H1 (cell line): ENCODE measurements around the gene CHFR. TPM values are rescaled to one million over a fixed set of nuclear protein-coding genes. Genes with fewer than 3 reads are reported as not detected.

ENCODE experiments used
- CTCF ChIA-PET: fragments of 300-600 bp; sonication (Branson Sonifier 250); formaldehyde crosslinking; loops from one replicate; lab custom pipeline; 2021; ENCODE audit not compliant: partially characterized antibody; lab: Charles Lee
- POLR2A ChIA-PET: fragments of 300-600 bp; sonication (Branson Sonifier 250); formaldehyde crosslinking; loops from one replicate; lab custom pipeline; 2021; ENCODE audit warnings: inconsistent platforms; ENCODE audit not compliant: partially characterized antibody; lab: Charles Lee
- DNase-seq, 2 experiments: peaks; one replicate each; pipeline versions ENCODE4 v3.0.0 to v3.0.0-alpha.2; 2010 to 2022; ENCODE audit warnings: low spot score in 2 of 2, low read depth in 1 of 2, mixed read lengths in 1 of 2
- FAIRE-seq: peaks from 2 replicates; lab custom pipeline; 2011; peaks lifted over from hg19 to GRCh38; lab: Jason Lieb, UNC
- H2AFZ ChIP-seq: 2 replicates; pipeline ENCODE4 v1.8.1; 2012; ENCODE audit warnings: low read length, inconsistent platforms
- H2AK5ac ChIP-seq: 2 replicates; pipeline ENCODE4 v1.6.1; 2013; ENCODE audit warnings: low read depth, low read length
- H2BK120ac ChIP-seq: replicated peaks from 2 replicates; pipeline ENCODE3; 2013; ENCODE audit warnings: low read depth, low read length, inconsistent platforms
- H2BK12ac ChIP-seq: 2 replicates; pipeline ENCODE4 v1.6.1; 2013; ENCODE audit warnings: low read depth, low read length
- H2BK15ac ChIP-seq: 2 replicates; pipeline ENCODE4 v1.6.1; 2013; ENCODE audit warnings: low read length
- H2BK20ac ChIP-seq: 2 replicates; pipeline ENCODE4 v1.6.1; 2013; ENCODE audit warnings: low read length
- H2BK5ac ChIP-seq: 2 replicates; pipeline ENCODE4 v1.6.1; 2013; ENCODE audit warnings: low read depth, low read length
- H3K14ac ChIP-seq: 2 replicates; pipeline ENCODE4 v1.6.1; 2013; ENCODE audit warnings: inconsistent platforms; ENCODE audit not compliant: insufficient read length
- H3K18ac ChIP-seq: 2 replicates; pipeline ENCODE4 v1.6.1; 2013; ENCODE audit warnings: low read length; ENCODE audit errors: extremely low read depth
- H3K23ac ChIP-seq: 2 replicates; pipeline ENCODE4 v1.6.1; 2013; ENCODE audit warnings: inconsistent platforms; ENCODE audit not compliant: insufficient read length
- H3K23me2 ChIP-seq: 2 replicates; pipeline ENCODE4 v1.6.1; 2013; ENCODE audit warnings: low read depth, low read length
- H3K27ac ChIP-seq: 2 replicates; pipeline ENCODE4 v1.6.1; 2011; ENCODE audit warnings: low read depth, low read length, inconsistent platforms
- H3K27me3 ChIP-seq, 4 experiments: replicated peaks in 1 of 4; 1 replicate in 1 of 4; 2 replicates in 3 of 4; pipeline versions ENCODE4 v1.6.1 to v1.8.1; 2011 to 2013; ENCODE audit warnings: low read length in 3 of 4, mild to moderate bottlenecking in 3 of 4, inconsistent platforms in 2 of 4, mixed read lengths in 2 of 4, moderate library complexity in 1 of 4; ENCODE audit not compliant: control insufficient read depth in 3 of 4, insufficient read depth in 3 of 4; ENCODE audit errors: extremely low read depth in 1 of 4
- H3K36me3 ChIP-seq, 4 experiments: 2 replicates each; pipeline versions ENCODE4 v1.6.1 to v1.8.1; 2011 to 2013; ENCODE audit warnings: mild to moderate bottlenecking in 4 of 4, low read length in 3 of 4, moderate library complexity in 2 of 4, control low read depth in 1 of 4, inconsistent platforms in 1 of 4; ENCODE audit not compliant: insufficient read depth in 4 of 4, control insufficient read depth in 2 of 4
- H3K4ac ChIP-seq: replicated peaks from 2 replicates; pipeline ENCODE3; 2013; ENCODE audit warnings: low read length, low read depth, mixed read lengths, inconsistent platforms; ENCODE audit not compliant: insufficient read length
- H3K4me1 ChIP-seq, 4 experiments: replicated peaks in 1 of 4; 1 replicate in 1 of 4; 2 replicates in 3 of 4; pipeline versions ENCODE4 v1.6.1 to v1.8.1; 2011 to 2013; ENCODE audit warnings: low read length in 3 of 4, inconsistent platforms in 2 of 4, mixed read lengths in 1 of 4; ENCODE audit not compliant: insufficient read depth in 4 of 4, control insufficient read depth in 3 of 4
- H3K4me2 ChIP-seq, 2 experiments: 2 replicates each; pipeline versions ENCODE4 v1.6.1 to v1.8.1; 2011 to 2013; ENCODE audit warnings: low read depth in 2 of 2, low read length in 2 of 2, control low read depth in 1 of 2, inconsistent platforms in 1 of 2, mild to moderate bottlenecking in 1 of 2; ENCODE audit not compliant: insufficient read depth in 1 of 2
- H3K4me3 ChIP-seq, 4 experiments: fragments of 200-600, 300-600 bp in 1 of 4; sonication (generic), shearing (Covaris generic), sonication (Bioruptor Twin) in 1 of 4; 2 replicates each; pipeline versions ENCODE4 v1.5.1 to v1.8.1; 2011 to 2016; ENCODE audit warnings: low read length in 4 of 4, low read depth in 3 of 4, control low read depth in 2 of 4, inconsistent platforms in 2 of 4, mild to moderate bottlenecking in 2 of 4, mixed read lengths in 1 of 4, moderate library complexity in 1 of 4; ENCODE audit not compliant: insufficient read depth in 2 of 4; ENCODE audit errors: extremely low read depth in 1 of 4
- H3K56ac ChIP-seq: replicated peaks from 2 replicates; pipeline ENCODE3; 2013; ENCODE audit warnings: low read depth, mild to moderate bottlenecking, mixed read lengths, low read length, inconsistent platforms; ENCODE audit not compliant: insufficient read length
- H3K79me1 ChIP-seq: 2 replicates; pipeline ENCODE4 v1.6.1; 2013; ENCODE audit warnings: low read depth, low read length, control low read depth
- H3K79me2 ChIP-seq, 2 experiments: 2 replicates each; pipeline versions ENCODE4 v1.6.1 to v1.8.1; 2012 to 2013; ENCODE audit warnings: low read length in 2 of 2, mild to moderate bottlenecking in 2 of 2, inconsistent platforms in 1 of 2; ENCODE audit not compliant: insufficient read depth in 2 of 2, control insufficient read depth in 1 of 2
- H3K9ac ChIP-seq, 4 experiments: replicated peaks in 1 of 4; 1 replicate in 1 of 4; 2 replicates in 3 of 4; pipeline versions ENCODE4 v1.6.1 to v1.8.1; 2011 to 2013; ENCODE audit warnings: low read depth in 3 of 4, low read length in 3 of 4, control low read depth in 2 of 4, mild to moderate bottlenecking in 2 of 4, moderate library complexity in 2 of 4, inconsistent platforms in 1 of 4; ENCODE audit errors: extremely low read depth in 1 of 4
- H3K9me3 ChIP-seq, 2 experiments: 2 replicates each; pipeline versions ENCODE4 v1.6.1 to v1.8.1; 2012 to 2013; ENCODE audit warnings: mild to moderate bottlenecking in 2 of 2, moderate library complexity in 2 of 2, control low read depth in 1 of 2, inconsistent platforms in 1 of 2, low read depth in 1 of 2, low read length in 1 of 2, mixed read lengths in 1 of 2; ENCODE audit not compliant: insufficient read depth in 2 of 2
- H4K20me1 ChIP-seq, 2 experiments: replicated peaks in 1 of 2; 2 replicates each; pipeline versions ENCODE3 to v1.8.1; 2011 to 2013; ENCODE audit warnings: inconsistent platforms in 2 of 2, low read length in 2 of 2, mild to moderate bottlenecking in 1 of 2; ENCODE audit not compliant: insufficient read depth in 2 of 2, control insufficient read depth in 1 of 2
- H4K5ac ChIP-seq: 2 replicates; pipeline ENCODE4 v1.6.1; 2013; ENCODE audit warnings: low read length, low read depth, mixed read lengths, inconsistent platforms; ENCODE audit not compliant: insufficient read length
- H4K8ac ChIP-seq: 2 replicates; pipeline ENCODE4 v1.8.0; 2013; ENCODE audit warnings: mild to moderate bottlenecking, moderate library complexity, low read length, inconsistent platforms; ENCODE audit not compliant: insufficient read depth; ENCODE audit errors: extremely low read depth
- H4K91ac ChIP-seq: replicated peaks from 2 replicates; pipeline ENCODE3; 2013; ENCODE audit warnings: low read length, mixed read lengths, inconsistent platforms; ENCODE audit not compliant: insufficient read length
- BACH1 ChIP-seq: IDR thresholded peaks from 2 replicates; pipeline ENCODE4 v1.6.1; 2012; ENCODE audit warnings: low read length, improper control_type of control experiment
- CBX8 ChIP-seq: fragments of 300-800, 300-1000 bp; sonication (generic); IDR thresholded peaks from 2 replicates; pipeline ENCODE4 v1.7.1; 2016; ENCODE audit warnings: low read depth, low read length, borderline replicate concordance
- FOSL1 ChIP-seq: IDR thresholded peaks from 2 replicates; pipeline ENCODE4 v1.6.1; 2011; ENCODE audit warnings: mild to moderate bottlenecking, low read depth, low read length, moderate library complexity; ENCODE audit not compliant: insufficient read depth
- JUND ChIP-seq: IDR thresholded peaks from 2 replicates; pipeline ENCODE4 v1.6.1; 2011; ENCODE audit warnings: mild to moderate bottlenecking, improper control_type of control experiment, low read length
- PHF8 ChIP-seq: fragments of 200-600 bp; sonication (generic); conservative IDR thresholded peaks from 2 replicates; pipeline ENCODE4 v1.7.1; 2012; ENCODE audit warnings: low read depth, mild to moderate bottlenecking, inconsistent platforms, low read length, moderate library complexity
- POLR2A ChIP-seq, 2 experiments: IDR thresholded peaks; 1 replicate in 1 of 2; 2 replicates in 1 of 2; pipeline ENCODE4 v1.6.1; 2011; ENCODE audit warnings: low read depth in 2 of 2, low read length in 2 of 2, mild to moderate bottlenecking in 2 of 2; ENCODE audit errors: control extremely low read depth in 1 of 2
- POU5F1 ChIP-seq: IDR thresholded peaks from 2 replicates; pipeline ENCODE4 v1.6.1; 2011; ENCODE audit warnings: low read depth, mild to moderate bottlenecking, low read length, moderate library complexity
- RBBP5 ChIP-seq: IDR thresholded peaks from 2 replicates; pipeline ENCODE4 v1.7.1; 2012; ENCODE audit warnings: low read depth, mild to moderate bottlenecking, inconsistent platforms, low read length, moderate library complexity, borderline replicate concordance
- SP1 ChIP-seq: IDR thresholded peaks from 2 replicates; pipeline ENCODE4 v1.6.1; 2011; ENCODE audit warnings: low read depth, low read length
- SP2 ChIP-seq: IDR thresholded peaks from 2 replicates; pipeline ENCODE4 v1.6.1; 2012; ENCODE audit warnings: mild to moderate bottlenecking, low read length, inconsistent platforms
- TAF1 ChIP-seq: IDR thresholded peaks from 2 replicates; pipeline ENCODE4 v1.6.1; 2011; ENCODE audit warnings: mild to moderate bottlenecking, low read depth, low read length
- TCF12 ChIP-seq: IDR thresholded peaks from 2 replicates; pipeline ENCODE4 v1.6.1; 2011; ENCODE audit warnings: low read depth, mild to moderate bottlenecking, low read length
- WGBS, 2 experiments: shearing (Covaris generic) in 1 of 2; methylation state at CpG; one replicate each; pipeline versions ENCODE4 v1.1.6 to v1.1.7; 2013 to 2015; ENCODE audit warnings: low lambda C conversion rate in 2 of 2, mixed read lengths in 2 of 2, inconsistent platforms in 1 of 2, low coverage in 1 of 2, missing lambda C conversion rate in 1 of 2; ENCODE audit not compliant: insufficient replicate concordance in 2 of 2, insufficient coverage in 1 of 2, insufficient read length in 1 of 2; ENCODE audit errors: extremely low coverage in 1 of 2, missing lambda C conversion rate in 1 of 2; 5-methylcytosine and 5-hydroxymethylcytosine counted together
- polyA plus RNA-seq, 7 experiments: library from polyadenylated mRNA; depleted of rRNA in 3 of 7; stranded (reverse) in 5 of 7; unstranded in 2 of 7; fragments of >200 nt in 5 of 7; fragments of 200-250 nt in 2 of 7; gene quantifications; 1 replicate in 5 of 7; 2 replicates in 1 of 7; 4 replicates in 1 of 7; pipeline versions ENCODE4 v1.2.1 to v1.2.3, GENCODE V29; 2011 to 2013; ENCODE audit warnings: missing spikeins in 2 of 7, mixed read lengths in 2 of 7
- total RNA-seq: library from RNA; stranded (reverse); fragmentation: NEBNext Ultra II Directional; extraction: Animal tissue kit (Norgen Biotek cat#: 25700); gene quantifications from 2 replicates; pipeline ENCODE4 v1.2.1, GENCODE V29; 2021

The CHFR gene
- total and polyA plus RNA-seq, 2 of the 8 experiments (the other 6 are each of a cell fraction or from before 2014, with no cell fraction given): 31.4 to 44.6 TPM

DNA sequence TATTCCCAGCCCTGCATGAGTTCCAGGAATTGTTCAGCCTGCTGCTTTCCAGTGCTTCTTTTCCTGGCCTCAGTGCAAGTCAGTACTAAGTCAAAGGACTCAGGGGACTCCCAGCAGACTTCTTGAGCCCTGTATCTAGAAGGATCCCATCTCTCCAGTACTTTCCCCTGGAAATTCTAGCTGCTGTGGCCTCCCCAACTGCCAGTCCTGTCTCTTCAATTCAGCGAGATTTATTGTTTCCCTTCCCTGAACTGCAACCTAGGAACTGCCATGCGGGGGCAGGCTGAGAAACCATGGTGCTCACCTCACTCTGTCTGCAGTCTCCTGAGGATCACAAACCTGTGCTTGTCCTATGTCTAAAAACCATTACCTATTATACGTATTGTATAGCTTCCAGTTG is 37.0 kb upstream of the CHFR start:
- no peak overlapping the region for H2BK120ac ChIP-seq
- no peak overlapping the region for H3K56ac ChIP-seq
- H3K18ac ChIP-seq: no peak overlapping the region
- H3K27me3 ChIP-seq: no peaks in the 10 kb centered on the region
- no peaks in the 10 kb centered on the region for H3K23me2 ChIP-seq
- no peaks in the 10 kb centered on the region for H3K79me1 ChIP-seq
- H4K8ac ChIP-seq: no peak overlapping the region
- H2BK20ac ChIP-seq: no peak overlapping the region
- no peak overlapping the region for H2BK12ac ChIP-seq
- H3K4ac ChIP-seq: no peak overlapping the region
- H2BK5ac ChIP-seq: no peak overlapping the region
- ChIA-PET POLR2A (no interaction called here), CTCF (interaction anchor here (0.9 to 1.6 kb wide), 3 partner anchors 20 to 77 kb away, joined by 3 to 4 read pairs (median 3); no protein-coding TSS in a partner anchor)
- WGBS, 2 experiments: 85% methylated on average over 3 of the region's 3 CpGs; no CpG with 5 or more reads in 1 of the 2 experiments
- FAIRE-seq (no peak), DNase-seq (no peak)
- no peak overlapping the region for H3K9ac ChIP-seq
- H2BK15ac ChIP-seq: no peak overlapping the region
- no peak overlapping the region for H3K4me2 ChIP-seq
- H3K4me3 ChIP-seq: no peak overlapping the region
- H3K4me1 ChIP-seq: no peaks in the 10 kb centered on the region
- peaks cover 0 to 17% (median 7%) of the 10 kb centered on the region in 4 experiments; a peak in 3 of 8 replicates for H3K36me3 ChIP-seq
- no peak overlapping the region for H3K27ac ChIP-seq
- no peaks in the 10 kb centered on the region for H3K79me2 ChIP-seq
- no peak overlapping the region for H2AFZ ChIP-seq
- no peak overlapping the region for H3K23ac ChIP-seq
- H4K91ac ChIP-seq: no peak overlapping the region
- no peak overlapping the region for H3K14ac ChIP-seq
- no peaks in the 10 kb centered on the region for H4K20me1 ChIP-seq
- H2AK5ac ChIP-seq: no peak overlapping the region
- no peak for TF ChIP-seq POU5F1
- no peak for TF ChIP-seq RBBP5
- TF ChIP-seq TAF1: no peak
- TF ChIP-seq CBX8: no peak
- TF ChIP-seq BACH1: no peak
- no peak for TF ChIP-seq TCF12
- no peak for TF ChIP-seq JUND
- TF ChIP-seq POLR2A (IDR thresholded peaks at IDR 0.05; ENCODE audit: control extremely low read depth in 1 of 2, low read depth in 2 of 2, low read length in 2 of 2): no peak
- TF ChIP-seq SP1: no peak
- TF ChIP-seq SP2: no peak
- TF ChIP-seq PHF8: no peak
- TF ChIP-seq FOSL1: no peak
- peaks cover 75 to 84% of the 10 kb centered on the region in 2 experiments for H3K9me3 ChIP-seq
- H4K5ac ChIP-seq: no peak overlapping the region
